ENCODE results near the gene CDH26. TPM values are rescaled to one million over a fixed set of nuclear protein-coding genes. Genes with fewer than 3 reads are reported as not detected.

The CDH26 gene
- polyA plus RNA-seq, 3 donors, result 1.3 to 3.0 (median 2.0) TPM

GRCh38 chr20:60036746-60037499, 78.7 kb downstream of the CDH26 start:
- H3K4me1 Mint-ChIP-seq, result peaks cover 24% of the 10 kb centered on the region
- H3K36me3 Mint-ChIP-seq, result peaks cover 11 to 12% of the 10 kb centered on the region in 2 donors
- Histone ChIP-seq H3K4me2 (replicated peaks; ENCODE audit: extremely low read depth, low read length, poor library complexity, severe bottlenecking) (no peak overlapping the region), H3K9me3 (replicated peaks in 1 of 2; ENCODE audit: control insufficient read depth in 1 of 2, insufficient read depth in 1 of 2, low read length in 2 of 2) (peaks cover 11 to 13% of the 10 kb centered on the region in 2 donors), H3K9ac (ENCODE audit: insufficient read depth, low read length, poor library complexity, severe bottlenecking) (no peak overlapping the region), H3K4me3 (replicated peaks in 1 of 3; ENCODE audit: low read depth in 2 of 3, low read length in 3 of 3) (no peak overlapping the region), H3K36me3 (replicated peaks in 1 of 2; ENCODE audit: control insufficient read depth in 1 of 2, insufficient read depth in 2 of 2, low read length in 2 of 2) (no peaks in the 10 kb centered on the region), H2AFZ (ENCODE audit: insufficient read depth, low read depth, low read length, poor library complexity, severe bottlenecking) (no peak overlapping the region), H3K27ac (ENCODE audit: low read depth in 1 of 2, low read length in 2 of 2) (no peak overlapping the region), H4K20me1 (ENCODE audit: insufficient read depth, low read length) (no peaks in the 10 kb centered on the region), H3K27me3 (ENCODE audit: control insufficient read depth in 2 of 2, insufficient read depth in 2 of 2, low read length in 2 of 2) (no peaks in the 10 kb centered on the region), H3K4me1 (ENCODE audit: control insufficient read depth in 1 of 2, insufficient read depth in 2 of 2, low read length in 2 of 2) (peaks cover 2 to 20% of the 10 kb centered on the region in 2 donors), H3K79me2 (ENCODE audit: insufficient read depth, low read length) (no peaks in the 10 kb centered on the region)
- WGBS (ENCODE audit: insufficient coverage), result 76% methylated on average over 7 of the region's 10 CpGs
- no peak for TF ChIP-seq CTCF (IDR thresholded peaks at IDR 0.05)
- peaks cover 10 to 20% (median 13%) of the 10 kb centered on the region in 7 donors for H3K9me3 Mint-ChIP-seq
- peak in 2 of 3 donors; percentile 52 to 68 for DNase-seq
- H3K27me3 Mint-ChIP-seq (ENCODE audit: low read depth in 3 of 3), result peaks cover 0 to 1% (median 0%) of the 10 kb centered on the region in 3 donors
- no peak overlapping the region for H3K27ac Mint-ChIP-seq
- no peak overlapping the region for H3K4me3 Mint-ChIP-seq
- intact Hi-C loops (cut with micrococcal nuclease), result no loop called here

GRCh38 chr20:60038400-60039008, 80.3 kb downstream of the CDH26 start:
- DNase-seq, result no peak
- intact Hi-C loops (cut with micrococcal nuclease), result no loop called here
- no peak overlapping the region for H3K27ac ChIP-seq (ENCODE audit: low read depth in 1 of 2, low read length in 2 of 2)
- H3K36me3 Mint-ChIP-seq, result peaks cover 11 to 12% of the 10 kb centered on the region in 2 donors
- H3K4me2 ChIP-seq (replicated peaks; ENCODE audit: extremely low read depth, low read length, poor library complexity, severe bottlenecking), result no peak overlapping the region
- no peak overlapping the region for H2AFZ ChIP-seq (ENCODE audit: insufficient read depth, low read depth, low read length, poor library complexity, severe bottlenecking)
- no peak overlapping the region for H3K9ac ChIP-seq (ENCODE audit: insufficient read depth, low read length, poor library complexity, severe bottlenecking)
- 70% methylated on average over 2 of the region's 4 CpGs for WGBS (ENCODE audit: insufficient coverage)
- no peaks in the 10 kb centered on the region for H3K79me2 ChIP-seq (ENCODE audit: insufficient read depth, low read length)
- no peaks in the 10 kb centered on the region for H3K36me3 ChIP-seq (replicated peaks in 1 of 2; ENCODE audit: control insufficient read depth in 1 of 2, insufficient read depth in 2 of 2, low read length in 2 of 2)
- H3K9me3 ChIP-seq (replicated peaks in 1 of 2; ENCODE audit: control insufficient read depth in 1 of 2, insufficient read depth in 1 of 2, low read length in 2 of 2), result peaks cover 11 to 13% of the 10 kb centered on the region in 2 donors
- H3K27ac Mint-ChIP-seq, result peak overlapping the region in 1 of 7 donors; percentile 43
- no peak overlapping the region for H3K4me3 ChIP-seq (replicated peaks in 1 of 3; ENCODE audit: low read depth in 2 of 3, low read length in 3 of 3)
- peaks cover 0 to under 1% (median 0%) of the 10 kb centered on the region in 3 donors for H3K27me3 Mint-ChIP-seq (ENCODE audit: low read depth in 3 of 3)
- peaks cover 14 to 27% of the 10 kb centered on the region in 2 donors for H3K4me1 ChIP-seq (ENCODE audit: control insufficient read depth in 1 of 2, insufficient read depth in 2 of 2, low read length in 2 of 2)
- peaks cover 10 to 20% (median 13%) of the 10 kb centered on the region in 7 donors for H3K9me3 Mint-ChIP-seq
- TF ChIP-seq CTCF (IDR thresholded peaks at IDR 0.05), result no peak
- no peak overlapping the region for H3K4me3 Mint-ChIP-seq
- peaks cover 34% of the 10 kb centered on the region for H3K4me1 Mint-ChIP-seq
- H3K27me3 ChIP-seq (ENCODE audit: control insufficient read depth in 2 of 2, insufficient read depth in 2 of 2, low read length in 2 of 2), result no peaks in the 10 kb centered on the region
- no peaks in the 10 kb centered on the region for H4K20me1 ChIP-seq (ENCODE audit: insufficient read depth, low read length)
